Transverse colon (tissue), 3 donors: ENCODE measurements around the gene SLC19A1.

ENCODE experiments used
- CTCF ChIP-seq, 5 experiments: fragments of 200-600 bp in 3 of 5; fragments of 450-650 bp in 2 of 5; sonication (generic) in 3 of 5; IDR thresholded peaks; 1 replicate in 2 of 5; 2 replicates in 3 of 5; pipeline ENCODE4 v1.5.1; 2016 to 2017; ENCODE audit warnings: antibody characterized with exemption in 5 of 5, inconsistent platforms in 3 of 5, mild to moderate bottlenecking in 2 of 5, moderate library complexity in 1 of 5
- EP300 ChIP-seq: sonication (generic); formaldehyde crosslinking; IDR thresholded peaks from one replicate; pipeline ENCODE4 v1.6.1; 2017; ENCODE audit warnings: antibody characterized with exemption, low read depth
- POLR2A ChIP-seq: fragments of 450-650 bp; IDR thresholded peaks from one replicate; pipeline ENCODE4 v1.6.1; 2016; ENCODE audit warnings: antibody characterized with exemption, mild to moderate bottlenecking, moderate library complexity

- TF ChIP-seq POLR2A (no peak), CTCF (IDR thresholded peaks at IDR 0.05) (no peak), EP300 (no peak)
Measured at GRCh38 chr21:45502006-45502345, 40.3 kb downstream of the SLC19A1 start.
